Measurements from ENCODE around the gene C4B. TPM values are rescaled to one million over a fixed set of nuclear protein-coding genes. Genes with fewer than 3 reads are reported as not detected.
"Not testable (repeated sequence)": the region's sequence is repeated elsewhere in the genome, so short reads cannot be mapped to it uniquely, and the experiment has no call there.

Gene C4B
- total RNA-seq = 100 to 1,000 TPM; 150 to 241 TPM

- not testable (repeated sequence) for H3K27me3 ChIP-seq; H3K4me1 ChIP-seq; DNase-seq (ENCODE audit: low spot score); H3K36me3 ChIP-seq; H3K4me3 ChIP-seq; H3K9me3 ChIP-seq; H3K27ac ChIP-seq
Observed at GRCh38 chr6:32014547-32014946, at the start of gene C4B. Gene C4B (plus strand): TSS chr6:32014795. CDS start chr6:32014846, 51 bp downstream.

GRCh38 chr6:31965700-31966099, 48.9 kb upstream of the C4B start:
- TF ChIP-seq CTCF (IDR thresholded peaks at IDR 0.05) = no peak

GRCh38 chr6:31966506-31966905, 48.1 kb upstream of the C4B start:
- no peak for TF ChIP-seq CTCF (IDR thresholded peaks at IDR 0.05)
- no peak for DNase-seq (ENCODE audit: low spot score)
- H3K27ac ChIP-seq = no peak overlapping the region
- H3K4me3 ChIP-seq = no peak overlapping the region
- H3K4me1 ChIP-seq = peaks cover 0 to 19% of the 10 kb centered on the region in 2 donors
- no peaks in the 10 kb centered on the region for H3K9me3 ChIP-seq
- no peaks in the 10 kb centered on the region for H3K27me3 ChIP-seq
- H3K36me3 ChIP-seq = peaks cover 79% of the 10 kb centered on the region

More at GRCh38 chr6:31965700-31966099, 48.9 kb upstream of the C4B start:
- Histone ChIP-seq H3K4me1 (peaks cover 0 to 10% of the 10 kb centered on the region in 2 donors), H3K4me3 (no peak overlapping the region), H3K27me3 (no peaks in the 10 kb centered on the region), H3K9me3 (no peaks in the 10 kb centered on the region), H3K36me3 (peaks cover 86% of the 10 kb centered on the region), H3K27ac (no peak overlapping the region)
- no peak for DNase-seq (ENCODE audit: low spot score)

GRCh38 chr6:31966997-31967925, 47.3 kb upstream of the C4B start:
- peaks cover 72% of the 10 kb centered on the region for H3K36me3 ChIP-seq
- no peak for DNase-seq (ENCODE audit: low spot score)

GRCh38 chr6:31967926-31968320, 46.7 kb upstream of the C4B start:
- no peaks in the 10 kb centered on the region for H3K27me3 ChIP-seq
- H3K27ac ChIP-seq = no peak overlapping the region
- no peak overlapping the region for H3K4me3 ChIP-seq
- no peak for TF ChIP-seq CTCF (IDR thresholded peaks at IDR 0.05)
- no peaks in the 10 kb centered on the region for H3K9me3 ChIP-seq
- peaks cover 0 to 24% of the 10 kb centered on the region in 2 donors for H3K4me1 ChIP-seq
- no peak for DNase-seq (ENCODE audit: low spot score)
- H3K36me3 ChIP-seq = peaks cover 66% of the 10 kb centered on the region

More at GRCh38 chr6:31966997-31967925, 47.3 kb upstream of the C4B start:
- no peak for TF ChIP-seq CTCF (IDR thresholded peaks at IDR 0.05)
- peaks cover 0 to 20% of the 10 kb centered on the region in 2 donors for H3K4me1 ChIP-seq
- H3K9me3 ChIP-seq = no peaks in the 10 kb centered on the region
- no peak overlapping the region for H3K4me3 ChIP-seq
- no peak overlapping the region for H3K27ac ChIP-seq
- no peaks in the 10 kb centered on the region for H3K27me3 ChIP-seq

GRCh38 chr6:31968326-31968725, 46.3 kb upstream of the C4B start:
- no peak overlapping the region for H3K4me3 ChIP-seq
- H3K27me3 ChIP-seq = no peaks in the 10 kb centered on the region
- TF ChIP-seq CTCF (IDR thresholded peaks at IDR 0.05) = no peak
- H3K27ac ChIP-seq = no peak overlapping the region
- no peak for DNase-seq (ENCODE audit: low spot score)
- peaks cover 64% of the 10 kb centered on the region for H3K36me3 ChIP-seq
- H3K4me1 ChIP-seq = peaks cover 0 to 28% of the 10 kb centered on the region in 2 donors
- H3K9me3 ChIP-seq = no peaks in the 10 kb centered on the region

All from right atrium auricular region (tissue), 2 donors.